Stimulated activated CD4-positive, alpha-beta T cell treated with anti-CD3 and anti-CD28 coated beads, Interleukin-12 subunit alpha, Interleukin-12 subunit beta, amount 100 ng/mL, for 4 hours (primary cell): Measurements from ENCODE around the gene SFRP2.

Experiments used
- DNase-seq: peaks from one replicate; pipeline ENCODE4 v3.0.0-alpha.2; 2020

SFRP2 gene

DNA sequence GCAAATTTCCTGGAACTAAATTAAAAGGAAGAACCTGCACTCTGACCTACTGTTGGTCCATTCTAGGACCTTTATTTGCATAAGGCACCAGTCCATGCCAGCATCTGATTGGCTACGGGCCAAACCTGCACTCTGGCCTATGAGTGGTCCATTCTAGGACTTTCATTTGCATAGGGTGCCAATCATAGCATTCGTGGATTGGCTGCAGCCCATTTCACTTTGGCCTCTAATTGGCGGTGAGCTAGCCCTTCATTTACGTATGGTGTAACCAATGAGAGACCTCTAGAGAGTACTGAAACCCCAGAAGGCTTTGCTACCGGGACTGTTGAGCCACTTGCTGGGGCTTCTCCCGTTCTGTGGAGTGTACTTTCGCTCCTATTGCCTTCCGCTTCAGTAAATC lies 23.0 kb downstream of the SFRP2 start:
- no peak for DNase-seq

DNA sequence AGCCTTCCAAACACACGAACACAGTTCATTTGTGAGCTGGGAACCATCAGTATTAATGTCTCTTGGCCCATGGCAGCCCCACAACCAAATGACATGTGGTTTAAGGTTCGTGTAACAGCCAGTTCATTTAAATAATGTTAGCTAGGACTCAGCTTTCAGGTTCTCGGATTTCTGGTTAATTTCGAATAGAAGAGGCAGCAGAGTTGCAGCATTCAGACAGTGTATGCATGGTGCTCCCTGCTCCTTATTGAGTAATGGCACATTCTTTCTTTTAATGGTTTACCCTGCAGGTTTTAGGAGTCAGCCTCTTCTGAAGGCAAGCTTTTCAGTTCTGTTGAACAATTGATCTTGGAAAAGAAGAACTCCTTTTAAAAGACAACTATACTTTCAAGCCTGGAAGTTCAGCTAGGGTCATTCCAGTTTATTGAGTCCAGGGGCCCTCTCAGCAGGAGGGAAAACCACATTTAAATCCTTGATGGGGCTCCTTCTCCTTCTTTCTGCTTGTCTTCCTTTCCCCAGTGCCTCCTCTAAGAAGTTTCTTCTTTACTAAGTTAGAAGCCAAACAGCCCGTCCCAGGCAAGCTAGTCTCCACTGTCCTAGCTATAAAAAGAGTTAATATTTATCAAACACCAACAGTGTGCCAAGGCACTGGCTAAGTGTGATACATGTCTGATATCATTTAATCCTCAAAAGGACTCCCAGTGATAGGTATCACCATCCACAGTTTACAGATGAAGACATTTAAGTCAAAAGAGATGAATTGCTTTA lies 24.1 kb downstream of the SFRP2 start:
- DNase-seq, result no peak

DNA sequence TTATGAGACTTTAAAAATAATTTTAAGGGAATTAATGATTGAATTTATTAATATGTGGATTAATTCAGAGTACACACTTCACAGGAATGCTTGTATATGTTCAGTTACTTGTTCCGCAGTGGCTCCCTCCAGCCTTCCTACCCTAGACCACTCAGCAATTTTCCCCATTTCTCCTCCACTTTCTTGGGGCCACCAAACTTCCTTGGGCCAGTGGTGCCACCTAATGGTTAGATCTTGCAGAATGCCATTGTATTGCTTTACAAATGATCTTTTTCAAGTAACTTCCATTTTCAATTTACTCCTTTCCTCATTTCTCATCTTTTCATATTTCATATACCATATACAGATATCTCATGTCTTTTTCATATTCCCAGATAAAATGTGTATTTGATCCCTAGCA lies 25.5 kb downstream of the SFRP2 start:
- no peak for DNase-seq

DNA sequence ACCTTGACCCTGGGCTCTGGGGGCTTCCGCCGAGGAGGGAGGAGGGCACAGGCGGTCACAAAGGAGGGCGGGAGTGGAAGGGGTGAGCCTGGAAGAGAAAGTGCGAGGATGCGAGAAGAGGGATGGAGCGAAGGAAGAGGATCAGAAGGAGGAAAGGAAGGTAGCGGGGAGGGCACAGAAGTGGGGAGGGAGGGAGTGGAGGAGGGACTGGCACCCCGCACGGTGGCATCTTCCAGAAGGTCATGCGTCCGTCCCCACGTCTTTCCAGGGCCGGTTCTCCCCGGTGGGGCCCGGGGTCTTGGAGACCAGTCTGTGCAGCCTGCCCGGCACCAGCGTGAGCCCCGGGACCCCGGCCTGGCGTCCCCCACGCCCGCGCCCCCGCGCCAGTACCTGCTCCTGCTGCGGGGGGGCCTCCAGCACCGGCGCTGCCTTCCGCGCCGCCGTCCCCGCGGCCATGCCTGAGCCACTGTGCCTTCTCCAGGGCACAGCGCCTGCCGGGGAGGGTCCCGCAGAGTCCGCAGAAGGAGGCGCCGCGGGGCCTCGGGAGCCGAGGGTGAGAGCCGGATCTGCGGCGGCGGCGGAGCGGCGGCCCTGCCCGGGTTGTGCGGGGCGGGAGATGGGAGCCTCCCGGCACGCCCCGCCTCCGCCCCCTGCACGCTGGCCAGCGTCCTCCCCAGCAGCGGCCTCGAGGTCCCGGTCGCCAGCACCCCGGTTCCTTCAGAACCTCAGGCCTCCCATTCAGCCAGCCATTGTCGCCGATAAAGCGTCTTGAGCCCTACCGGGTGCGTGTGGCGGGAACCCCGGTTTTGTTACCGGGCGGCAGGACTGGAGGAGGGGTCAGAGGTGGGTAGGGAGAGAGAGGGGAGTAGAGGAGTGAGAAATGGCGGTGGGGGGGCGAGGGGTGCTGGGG lies 29.2 kb downstream of the SFRP2 start, which contains the start of gene RNF175:
Gene RNF175 (minus strand): TSS at position 618 of the 910 bp plus-strand sequence. CDS start 162 bp downstream, at position 456.
- peak; percentile 27 for DNase-seq

DNA sequence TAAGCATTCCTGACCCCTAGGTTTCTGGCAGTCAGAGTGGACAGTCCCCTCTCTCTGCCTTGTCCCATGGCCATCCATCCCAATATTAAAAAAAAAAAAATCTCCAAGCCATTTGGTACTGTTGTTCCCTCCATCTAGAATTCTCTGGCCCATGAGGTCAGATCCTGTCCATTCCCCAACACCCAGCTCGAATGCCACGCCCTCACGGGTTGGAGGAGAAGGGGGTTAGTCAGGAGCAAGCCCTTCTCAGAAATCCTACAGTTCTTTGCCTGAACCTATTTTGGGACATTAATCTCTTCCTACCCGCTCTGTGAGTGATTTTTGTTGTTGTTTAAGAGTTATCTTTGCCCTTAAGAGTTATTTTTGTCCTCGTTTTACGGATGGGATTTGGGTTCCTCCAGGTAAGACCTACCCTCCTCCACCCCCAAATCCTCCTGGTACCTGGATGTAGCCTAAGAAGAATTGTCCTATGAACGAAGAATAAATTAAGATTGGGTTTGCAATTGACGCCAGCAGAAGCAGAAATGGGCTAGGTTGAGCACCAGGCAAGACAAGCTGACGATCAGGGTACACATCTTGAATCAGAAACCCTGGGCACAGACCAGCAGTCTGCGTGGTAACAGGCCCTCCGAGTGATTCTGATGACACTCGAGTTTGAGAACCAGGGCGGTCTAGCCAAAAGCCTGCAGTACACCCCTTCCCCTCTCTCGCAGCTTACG lies 30.0 kb downstream of the SFRP2 start:
- DNase-seq, result no peak

DNA sequence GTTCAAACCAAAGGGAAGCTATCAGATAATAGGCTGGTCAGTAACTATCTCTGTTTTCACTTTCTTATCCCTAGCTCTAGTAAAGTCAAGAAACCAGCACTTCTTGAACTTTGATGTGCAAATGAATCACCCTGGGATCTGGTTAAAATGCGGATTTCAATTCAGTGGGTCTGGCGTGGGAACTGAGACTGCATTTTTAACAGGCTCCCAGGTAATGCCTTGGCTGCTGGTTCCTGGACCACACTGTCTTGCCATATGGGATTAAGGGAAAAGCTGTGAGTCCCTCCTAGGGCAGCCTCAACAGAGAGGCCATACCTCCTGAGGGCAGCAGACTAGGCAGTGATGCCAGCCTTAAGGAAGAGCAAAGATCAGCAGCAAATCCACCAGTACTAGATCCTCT lies 30.7 kb downstream of the SFRP2 start:
- no peak for DNase-seq

DNA sequence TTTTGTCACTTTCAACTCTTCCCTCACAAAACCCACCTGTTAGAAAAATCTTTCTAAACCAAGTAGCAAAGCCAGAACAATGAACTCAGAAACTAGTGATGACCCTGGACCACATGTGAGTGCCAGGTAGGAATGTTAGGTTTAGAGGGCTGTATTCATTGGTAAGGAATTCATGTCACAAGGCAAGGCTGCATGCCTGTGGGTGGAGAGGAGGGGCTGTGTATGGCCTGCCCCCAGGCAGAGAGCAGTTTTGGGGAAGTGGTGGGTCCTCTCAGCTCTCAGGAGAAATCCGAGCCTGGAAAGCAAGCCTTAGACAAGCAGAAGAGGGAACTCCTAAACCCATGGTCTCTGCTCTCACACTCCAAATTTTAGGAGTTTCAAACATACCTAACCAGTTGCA lies 31.5 kb downstream of the SFRP2 start:
- no peak for DNase-seq

DNA sequence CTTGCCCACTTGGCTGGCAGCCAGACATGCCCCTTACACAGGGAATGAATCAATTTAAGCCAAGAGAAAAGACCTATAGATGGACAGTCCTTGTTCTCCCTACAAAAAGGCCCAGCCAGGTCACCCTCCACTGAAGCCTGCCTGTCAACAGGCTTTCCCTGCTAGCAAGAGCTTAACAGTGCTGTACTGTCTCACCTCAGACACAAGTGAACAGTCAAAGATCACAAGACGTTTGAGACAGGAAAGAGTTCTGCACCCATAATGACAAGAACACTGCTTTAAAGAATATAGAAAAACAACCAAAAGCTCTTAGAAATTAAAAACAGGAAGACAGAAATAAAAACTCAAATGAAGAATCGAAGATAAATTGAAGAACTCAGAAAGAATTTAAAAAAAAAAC lies 33.7 kb downstream of the SFRP2 start:
- no peak for DNase-seq

DNA sequence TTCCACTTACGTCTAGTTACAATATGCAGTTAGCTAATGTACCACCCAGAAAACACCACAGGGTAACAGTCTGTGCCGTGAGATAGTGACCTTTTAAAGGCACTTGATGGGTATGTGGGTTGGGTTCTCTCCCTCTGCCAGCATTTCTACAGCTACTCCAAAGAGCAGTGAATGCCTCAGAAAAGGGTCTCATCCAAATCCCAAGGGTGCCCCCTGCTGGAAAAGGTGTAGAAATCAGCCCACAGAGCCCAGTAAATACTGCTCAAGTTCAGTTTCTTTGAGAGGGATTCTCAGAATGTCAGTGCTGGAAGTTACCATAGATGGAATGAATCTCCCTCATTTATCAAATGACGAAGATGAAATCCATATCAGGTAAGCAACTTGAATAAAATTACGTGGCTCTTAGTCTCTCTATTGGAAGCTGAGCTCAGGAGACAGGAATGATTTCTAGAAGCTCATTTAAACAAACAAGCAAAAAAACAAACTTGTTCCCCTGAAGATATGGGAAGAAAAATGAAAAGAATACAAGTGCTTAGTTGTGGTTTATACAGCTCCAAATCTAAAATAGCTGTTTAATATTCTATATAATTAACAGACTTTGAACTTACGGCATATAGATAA lies 38.6 kb downstream of the SFRP2 start:
- DNase-seq, result peak; percentile 50

DNA sequence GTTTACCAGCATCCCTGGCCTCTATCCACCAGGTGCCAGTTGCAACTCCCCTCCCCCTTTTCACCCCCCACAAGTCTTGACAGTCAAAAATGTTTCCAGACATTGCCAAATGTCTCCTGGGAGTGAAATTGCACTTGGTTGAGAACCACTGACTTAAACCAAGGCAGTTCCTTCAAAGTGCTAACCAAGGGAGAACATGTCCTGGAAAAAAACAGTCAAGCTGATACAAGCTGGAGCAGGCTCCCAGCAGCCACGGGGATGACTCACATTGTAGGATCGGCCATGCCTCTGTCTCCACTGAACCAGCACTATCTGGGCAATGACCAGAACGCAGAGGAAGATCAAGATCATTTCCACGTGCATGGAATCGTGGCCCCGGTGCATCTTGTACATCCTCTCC lies 40.5 kb downstream of the SFRP2 start:
- no peak for DNase-seq

DNA sequence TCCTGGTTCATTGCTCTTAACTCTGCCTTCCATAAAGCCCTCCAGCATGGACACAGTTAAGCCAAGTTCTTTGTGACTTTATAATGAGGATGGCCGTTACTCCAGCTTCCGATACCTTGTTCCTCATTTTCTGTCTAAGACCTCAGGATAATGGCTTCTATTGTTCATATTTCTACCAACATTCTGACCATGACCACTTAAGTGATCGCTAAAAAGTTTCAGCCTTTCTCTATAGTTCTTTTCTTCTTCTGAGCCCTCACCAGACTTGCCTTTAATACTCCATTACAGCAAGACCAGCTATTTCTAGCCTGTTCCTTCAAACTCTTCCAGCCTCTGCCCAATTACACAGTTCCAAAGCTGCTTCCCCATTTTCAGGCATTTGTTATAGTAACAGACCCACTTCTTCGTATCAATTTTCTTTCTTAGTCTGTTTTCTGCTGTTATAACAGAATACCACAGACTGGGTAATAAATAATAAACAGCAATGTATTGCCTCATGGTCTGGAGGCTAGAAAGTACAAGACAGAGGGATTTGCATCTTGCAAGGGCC lies 41.4 kb downstream of the SFRP2 start:
- no peak for DNase-seq

DNA sequence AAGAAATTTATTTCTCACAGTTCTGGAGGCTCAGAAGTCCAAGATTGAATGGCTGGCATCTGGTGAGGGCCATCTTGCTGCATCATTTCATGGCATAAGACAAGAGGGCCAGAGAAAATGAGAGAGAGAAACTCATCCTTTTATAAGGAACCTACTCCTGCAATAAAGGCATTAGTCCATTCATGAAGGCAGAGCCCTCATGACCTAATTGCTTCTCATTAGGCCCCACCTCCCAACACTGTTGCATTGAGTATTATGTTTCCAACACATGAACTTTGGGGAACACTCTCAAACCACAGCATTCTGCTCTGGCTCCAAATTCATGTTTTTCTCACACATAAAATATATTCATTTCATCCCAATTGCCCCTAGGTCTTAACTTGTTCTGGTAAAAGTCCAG lies 43.2 kb downstream of the SFRP2 start:
- DNase-seq, result no peak

DNA sequence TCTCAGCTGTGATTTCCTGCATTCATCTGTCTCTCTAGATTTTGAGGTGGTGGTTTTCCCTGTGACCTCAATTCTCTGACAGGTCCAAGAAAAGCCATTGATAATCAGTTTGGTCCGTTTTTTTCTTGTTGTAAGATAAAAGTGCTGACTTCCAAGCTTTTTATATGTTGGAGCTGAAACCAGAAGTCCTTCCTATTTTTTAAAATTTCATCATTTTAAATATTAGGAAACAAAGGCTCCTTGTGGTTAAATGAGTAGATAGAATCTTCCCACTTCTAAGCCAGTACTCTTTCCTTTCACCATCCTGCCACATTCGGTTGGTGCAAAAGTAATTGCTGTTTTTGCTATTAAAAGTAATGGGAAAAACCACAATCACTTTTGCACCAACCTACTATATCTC lies 47.3 kb downstream of the SFRP2 start:
- no peak for DNase-seq

DNA sequence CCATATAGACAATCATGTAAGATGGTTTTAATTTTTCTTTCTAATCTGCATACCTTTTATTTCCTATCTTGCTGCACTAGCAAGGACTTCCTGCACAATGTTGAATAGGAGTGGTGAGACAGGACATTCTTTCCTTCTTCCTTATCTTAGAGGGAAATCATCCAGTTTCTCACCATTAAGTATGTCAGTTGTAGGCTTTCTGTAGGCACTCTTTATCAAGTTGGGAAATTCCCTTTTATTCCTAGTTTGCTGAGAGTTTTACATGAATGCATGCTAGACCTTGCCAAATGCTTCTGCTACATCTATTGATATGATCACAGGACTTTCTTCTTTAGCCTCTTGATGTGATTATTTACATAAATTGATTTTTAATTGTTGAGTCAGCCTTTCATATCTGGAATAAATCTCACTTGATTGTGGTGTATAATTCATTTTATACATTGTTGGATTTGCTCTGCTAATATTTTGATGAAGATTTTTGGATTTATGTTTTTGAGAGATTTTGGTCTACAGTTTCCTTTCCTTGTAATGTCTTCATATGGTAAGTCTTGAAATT lies 52.9 kb downstream of the SFRP2 start:
- DNase-seq, result no peak

DNA sequence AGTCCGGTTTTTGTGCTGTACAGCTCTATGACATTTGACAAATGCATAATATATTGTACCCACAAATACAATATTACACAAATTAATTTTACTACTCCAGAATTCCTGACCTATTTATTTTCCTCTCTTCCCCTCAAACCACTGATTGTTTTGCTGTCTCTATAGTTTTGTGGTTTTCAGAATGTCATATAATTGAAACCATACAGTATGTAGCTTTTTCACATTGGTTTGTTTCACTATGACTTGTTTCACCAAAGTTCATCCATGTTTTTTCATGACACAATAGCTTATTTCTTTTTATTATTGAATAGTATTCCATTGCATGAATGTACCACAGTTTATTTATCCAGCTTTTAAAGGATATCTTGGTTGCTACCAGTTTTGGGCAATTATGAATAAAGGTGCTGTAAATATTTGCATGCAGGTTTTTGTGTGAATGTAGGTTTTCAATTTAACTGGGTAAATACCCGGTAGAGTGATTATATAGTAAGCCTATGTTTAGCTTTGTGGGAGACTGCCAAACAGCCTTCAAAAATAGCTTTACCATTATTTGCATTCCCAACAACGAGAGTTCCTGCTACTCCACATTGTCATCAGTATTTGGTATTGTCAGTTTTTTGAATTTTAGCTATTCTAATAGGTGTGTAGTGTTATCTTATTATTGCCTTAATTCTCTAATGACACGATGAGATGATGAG lies 55.0 kb downstream of the SFRP2 start:
- DNase-seq, result no peak

DNA sequence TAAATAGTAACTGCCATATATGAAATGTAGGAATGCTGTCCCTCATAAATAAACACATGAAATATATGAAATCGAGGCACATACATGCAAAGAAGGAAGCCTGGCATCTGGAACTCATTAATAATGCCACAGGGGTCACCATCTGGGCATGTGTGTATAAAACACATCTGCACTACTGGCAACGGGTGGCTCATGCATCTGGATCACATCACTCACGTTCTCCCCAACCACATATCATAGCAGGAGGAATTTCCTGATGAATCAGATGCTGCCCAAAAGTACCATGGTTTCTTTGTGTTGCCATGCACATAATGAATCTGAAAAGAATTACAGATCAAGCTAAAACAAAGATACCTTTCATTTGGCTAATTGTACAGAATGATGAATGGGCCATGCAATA lies 57.6 kb downstream of the SFRP2 start:
- no peak for DNase-seq
